Fibroblast of lung (primary cell): ENCODE results near the gene WNT3.

Experiments used
- CTCF ChIP-seq, 2 donors: IDR thresholded peaks in 1 of 2; conservative IDR thresholded peaks in 1 of 2; 1 replicate in 1 of 2; 2 replicates in 1 of 2; pipeline ENCODE4 v1.5.1; 2011 to 2012; ENCODE audit warnings: low read length in 2 of 2, control low read depth in 1 of 2, inconsistent platforms in 1 of 2, low read depth in 1 of 2, mild to moderate bottlenecking in 1 of 2
- EZH2 ChIP-seq: IDR thresholded peaks from 2 replicates; pipeline ENCODE4 v1.5.1; 2012; ENCODE audit warnings: low read length, control low read depth, mild to moderate bottlenecking; ENCODE audit errors: missing control alignments

- TF ChIP-seq CTCF (conservative IDR thresholded peaks at IDR 0.05 in 1 of 2, IDR thresholded peaks at IDR 0.05 in 1 of 2; ENCODE audit: low read depth in 1 of 2, low read length in 2 of 2) (no peak), EZH2 (no peak)
These were observed 28.9 kb downstream of the WNT3 start for GRCh38 chr17:46789610-46790009.
